CD4-positive, alpha-beta T cell treated with Interleukin-4 for 1 hour (primary cell): ENCODE data around the gene CPA1.

Source experiments
- DNase-seq, 2 donors: peaks; one replicate each; pipeline ENCODE4 v3.0.0-alpha.2; 2020 to 2022

CPA1 gene

DNA sequence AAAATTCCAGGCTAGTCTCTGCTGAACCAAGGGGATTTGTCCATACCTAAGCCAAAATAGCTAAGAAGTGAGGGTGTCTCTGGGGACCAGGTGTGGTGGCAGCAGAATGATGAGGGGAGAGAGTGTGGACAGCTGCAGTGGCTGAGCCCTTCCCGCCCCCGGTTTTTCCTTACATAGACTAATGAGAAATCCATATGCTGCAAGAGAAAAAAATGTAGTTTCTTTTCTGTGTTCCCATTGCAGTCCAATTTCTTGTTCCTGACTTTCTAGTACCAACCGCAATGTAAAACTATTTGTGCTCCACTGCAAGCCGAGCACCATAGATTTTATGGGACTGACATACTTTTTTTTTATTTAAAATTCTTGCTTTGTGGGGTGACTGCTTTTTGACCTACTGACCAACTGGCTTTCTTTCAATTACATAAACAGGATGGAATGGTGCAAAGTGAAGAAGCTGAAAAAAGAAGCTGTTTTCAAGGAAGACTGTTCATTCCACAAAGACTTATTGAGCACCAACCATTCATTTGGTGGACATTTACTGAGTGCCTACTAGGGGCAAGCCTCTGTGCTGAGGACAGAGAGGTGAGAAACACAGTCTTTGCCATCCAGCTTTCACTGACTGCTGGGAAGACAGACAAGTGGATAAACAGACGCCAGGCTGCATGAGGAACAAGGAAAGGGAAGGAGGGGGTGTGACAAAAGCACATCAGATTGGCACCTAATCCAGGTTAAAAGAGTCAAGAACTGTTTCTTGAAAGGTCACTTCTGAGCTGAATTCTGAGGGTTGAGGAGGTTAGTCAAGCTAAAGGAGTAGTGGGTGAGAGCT lies 50.8 kb downstream of the CPA1 start:
- no peak for DNase-seq

DNA sequence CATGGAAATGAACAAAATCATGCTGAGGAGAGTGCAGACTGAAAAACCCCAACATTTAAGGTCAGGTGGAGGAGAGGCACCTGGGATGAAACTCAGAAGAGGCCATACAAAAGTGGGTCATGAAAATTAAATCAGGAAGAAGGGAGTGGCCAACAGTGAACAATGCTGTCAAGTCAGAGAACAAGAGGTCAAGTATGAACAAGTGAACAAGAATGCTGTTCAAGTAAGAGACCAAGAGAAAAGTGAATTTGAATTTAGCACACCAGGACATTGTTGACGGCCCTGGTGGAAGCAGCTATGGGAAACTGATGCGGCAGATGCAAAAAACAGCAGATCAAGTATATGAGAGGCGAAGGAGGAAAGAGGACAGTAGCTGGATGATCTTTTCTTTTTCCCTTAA lies 52.6 kb downstream of the CPA1 start:
- DNase-seq, result no peak

DNA sequence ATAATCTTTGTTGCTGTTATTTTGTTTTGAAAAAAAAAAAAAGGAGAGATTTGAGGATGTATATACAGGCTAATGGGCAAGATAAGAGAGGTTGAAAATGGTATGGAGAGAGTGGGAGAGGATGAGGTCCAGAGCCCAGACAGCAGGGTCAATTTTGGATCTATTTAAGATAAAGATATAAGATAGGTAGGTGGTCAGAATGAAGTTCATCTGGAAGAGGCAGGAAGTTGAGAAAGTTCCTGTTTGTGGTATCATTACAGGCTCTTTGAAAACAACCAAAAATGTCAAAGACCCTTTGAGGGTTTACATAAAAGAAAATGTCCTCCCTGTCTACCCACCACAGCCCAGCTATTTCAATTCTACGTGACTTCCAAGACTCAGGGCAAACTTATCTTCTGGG lies 53.0 kb downstream of the CPA1 start:
- no peak for DNase-seq

DNA sequence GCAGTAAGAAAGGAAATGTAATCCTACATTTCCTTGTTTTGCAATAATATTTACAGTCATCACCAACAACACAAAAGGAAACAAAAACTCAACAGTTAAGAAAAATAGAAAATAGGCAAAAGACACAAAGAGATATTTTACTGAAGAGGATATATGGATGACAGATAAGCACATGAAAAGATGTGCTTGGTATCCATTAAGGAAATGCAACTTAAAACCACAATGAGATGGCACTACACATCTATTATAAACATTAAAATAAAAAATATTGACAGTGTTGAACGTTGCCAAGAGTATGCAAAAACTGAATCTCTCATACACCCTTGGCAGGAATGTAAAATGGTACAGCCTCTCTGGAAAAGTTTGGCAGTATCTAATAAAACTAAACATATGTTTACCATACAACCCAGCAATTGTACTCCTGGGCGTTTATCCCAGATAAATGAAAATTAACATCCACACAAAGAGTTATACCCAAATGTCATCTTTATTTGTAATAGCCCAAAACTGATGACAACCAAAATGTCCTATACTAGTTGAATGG lies 55.1 kb downstream of the CPA1 start:
- no peak for DNase-seq

DNA sequence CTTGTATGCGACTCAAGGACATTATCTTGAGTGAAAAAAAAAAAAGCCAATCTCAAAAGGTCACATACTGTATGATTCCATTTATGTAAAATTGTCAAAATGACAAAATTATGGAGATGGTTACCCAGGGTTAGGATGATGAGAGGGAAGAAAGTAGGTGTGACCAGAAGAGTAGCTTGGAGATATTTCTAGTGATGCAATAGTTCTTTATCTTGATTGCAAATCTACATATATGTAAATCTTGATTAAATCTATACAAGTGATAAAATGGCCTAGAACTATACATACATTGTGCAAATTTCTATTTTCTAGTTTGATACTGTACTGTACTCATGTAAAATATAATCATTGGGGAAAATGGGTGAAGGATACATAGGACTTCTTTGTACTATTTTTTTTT lies 56.0 kb downstream of the CPA1 start:
- no peak for DNase-seq
